Upper lobe of right lung (tissue), 1 donor: ENCODE measurements around the gene CCDC183. TPM values are rescaled to one million over a fixed set of nuclear protein-coding genes. Genes with fewer than 3 reads are reported as not detected.

ENCODE experiments used
- ATAC-seq: fragments of 200-7000 bp; cut with Tn5 transposase; one replicate; pipeline ENCODE4 v1.9.1; 2020; ENCODE audit warnings: mild to moderate bottlenecking, moderate library complexity
- DNase-seq: peaks from one replicate; pipeline ENCODE4 v3.0.0-alpha.2; 2020
- H3K27ac ChIP-seq: fragments of 200-600 bp; one replicate; pipeline ENCODE4 v1.8.0; 2022
- H3K27me3 ChIP-seq: fragments of 200-600 bp; one replicate; pipeline ENCODE4 v1.8.0; 2022; ENCODE audit warnings: mild to moderate bottlenecking
- H3K36me3 ChIP-seq: fragments of 200-600 bp; one replicate; pipeline ENCODE4 v1.8.0; 2022
- H3K4me1 ChIP-seq: fragments of 200-600 bp; one replicate; pipeline ENCODE4 v1.8.0; 2022
- H3K4me3 ChIP-seq: fragments of 200-600 bp; one replicate; pipeline ENCODE4 v1.8.0; 2022; ENCODE audit warnings: mild to moderate bottlenecking
- H3K9me3 ChIP-seq: fragments of 200-600 bp; one replicate; pipeline ENCODE4 v1.8.0; 2022
- intact Hi-C: fragments of 100-400 bp; cut with DNase I; formaldehyde crosslinking; loops from one replicate; pipeline ENCODE4 v1.11.0; 2022
- total RNA-seq: library from RNA; stranded (reverse); fragmentation: NEBNext Ultra II Directional; extraction: Animal tissue kit (Norgen Biotek cat#: 25700); gene quantifications from one replicate; pipeline ENCODE4 v1.2.1, GENCODE V29; 2021
- TF ChIP-seq, protein P1 (sequence below): fragments of 200-600 bp; IDR thresholded peaks from one replicate; pipeline ENCODE4 v1.8.0; 2022; ENCODE audit warnings: antibody characterized with exemption
- donor health status: DM: no; HTN: yes; CAD: no; lungs with severe emphysema.

CCDC183 gene
- total RNA-seq, 1 donor from 2014 or later: 4.0 TPM

DNA sequence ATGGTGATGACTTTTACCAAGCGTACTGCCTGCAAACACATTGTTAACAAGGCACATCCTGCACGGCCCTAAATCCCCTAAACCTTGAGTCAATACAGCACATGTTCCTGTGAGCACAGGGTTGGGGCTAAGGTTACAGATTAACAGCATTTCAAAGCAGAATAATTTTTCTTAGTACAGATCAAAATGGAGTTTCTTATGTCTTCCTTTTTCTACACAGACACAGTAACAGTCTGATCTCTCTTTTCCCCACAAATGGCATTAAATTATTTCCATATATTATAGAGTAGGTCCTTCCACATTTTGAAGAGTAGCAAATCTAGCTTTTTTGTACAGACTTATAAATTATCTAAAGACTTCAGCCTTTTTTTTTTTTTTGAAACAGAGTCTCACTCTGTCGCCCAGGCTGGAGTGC, 6.6 kb upstream of the CCDC183 start:
- Histone ChIP-seq H3K27me3 (no peaks in the 10 kb centered on the region), H3K4me3 (no peak overlapping the region), H3K4me1 (peaks cover 22% of the 10 kb centered on the region), H3K9me3 (no peaks in the 10 kb centered on the region), H3K36me3 (no peaks in the 10 kb centered on the region), H3K27ac (no peak overlapping the region)
- ATAC-seq (no peak), DNase-seq (no peak)
- TF ChIP-seq, protein P1, sequence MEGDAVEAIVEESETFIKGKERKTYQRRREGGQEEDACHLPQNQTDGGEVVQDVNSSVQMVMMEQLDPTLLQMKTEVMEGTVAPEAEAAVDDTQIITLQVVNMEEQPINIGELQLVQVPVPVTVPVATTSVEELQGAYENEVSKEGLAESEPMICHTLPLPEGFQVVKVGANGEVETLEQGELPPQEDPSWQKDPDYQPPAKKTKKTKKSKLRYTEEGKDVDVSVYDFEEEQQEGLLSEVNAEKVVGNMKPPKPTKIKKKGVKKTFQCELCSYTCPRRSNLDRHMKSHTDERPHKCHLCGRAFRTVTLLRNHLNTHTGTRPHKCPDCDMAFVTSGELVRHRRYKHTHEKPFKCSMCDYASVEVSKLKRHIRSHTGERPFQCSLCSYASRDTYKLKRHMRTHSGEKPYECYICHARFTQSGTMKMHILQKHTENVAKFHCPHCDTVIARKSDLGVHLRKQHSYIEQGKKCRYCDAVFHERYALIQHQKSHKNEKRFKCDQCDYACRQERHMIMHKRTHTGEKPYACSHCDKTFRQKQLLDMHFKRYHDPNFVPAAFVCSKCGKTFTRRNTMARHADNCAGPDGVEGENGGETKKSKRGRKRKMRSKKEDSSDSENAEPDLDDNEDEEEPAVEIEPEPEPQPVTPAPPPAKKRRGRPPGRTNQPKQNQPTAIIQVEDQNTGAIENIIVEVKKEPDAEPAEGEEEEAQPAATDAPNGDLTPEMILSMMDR: no peak
- intact Hi-C loops: loop anchor here (5.0 kb wide), 1 partner anchor 243 kb away; the partner anchor contains the start of gene FUT7

DNA sequence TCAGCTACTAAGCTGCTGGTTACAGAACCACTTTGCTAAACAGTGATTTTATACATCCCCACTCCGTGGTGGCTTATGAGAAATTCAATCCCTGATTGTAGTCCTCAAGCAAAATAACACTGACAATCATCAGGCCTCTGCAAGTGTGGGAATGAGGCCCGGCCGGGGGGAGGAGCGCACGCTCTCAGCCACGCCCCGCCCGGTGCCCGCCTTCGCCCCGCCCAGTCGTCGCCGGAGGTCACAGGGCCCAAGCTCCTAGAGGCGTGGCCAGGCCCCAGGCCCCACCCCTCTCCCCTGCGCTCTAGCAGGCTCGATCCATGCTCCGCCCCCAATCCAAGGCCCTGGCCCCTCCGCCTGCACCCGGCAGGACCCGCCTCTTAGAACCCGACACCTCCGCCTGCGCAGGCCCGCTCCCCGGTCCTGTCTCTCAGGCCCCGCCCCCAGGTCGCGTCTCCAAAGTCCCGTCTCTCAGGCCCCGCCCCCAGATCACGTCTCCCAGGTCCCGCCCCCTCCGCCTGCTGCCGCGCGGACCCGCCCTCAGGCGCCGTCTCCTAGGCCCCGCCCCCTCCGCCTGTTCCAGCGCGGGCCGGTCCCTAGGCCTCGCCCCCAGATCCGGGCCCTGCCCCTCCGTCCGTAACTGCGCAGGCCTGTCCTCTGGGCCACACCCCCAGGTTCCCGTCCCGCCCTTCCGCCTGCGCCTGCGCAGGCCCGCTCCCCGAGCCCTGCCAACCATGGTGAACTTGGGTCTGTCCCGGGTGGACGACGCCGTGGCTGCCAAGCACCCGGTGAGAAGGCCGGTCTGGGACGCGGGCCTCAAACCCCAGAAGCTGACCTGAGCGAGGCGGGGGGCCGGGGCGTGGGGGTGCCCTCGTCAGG, 5.3 kb upstream of the CCDC183 start, which contains the start of gene TMEM141:
TSS of gene TMEM141 (plus strand) at position 705 of the 876 bp plus-strand sequence. CDS start at position 732, 27 bp downstream.
- H3K4me3 ChIP-seq: peak within 1 kb of the TSS; percentile 91
- H3K4me1 ChIP-seq: peaks cover 22% of the 10 kb centered on the region
- no peaks in the 10 kb centered on the region for H3K9me3 ChIP-seq
- DNase-seq (peak; percentile 100), ATAC-seq (peak; percentile 94)
- TF ChIP-seq, protein P1: no peak
- H3K27ac ChIP-seq: peak within 1 kb of the TSS; percentile 96
- H3K27me3 ChIP-seq: no peaks in the 10 kb centered on the region
- no peaks in the 10 kb centered on the region for H3K36me3 ChIP-seq
- intact Hi-C loops: no loop called here

DNA sequence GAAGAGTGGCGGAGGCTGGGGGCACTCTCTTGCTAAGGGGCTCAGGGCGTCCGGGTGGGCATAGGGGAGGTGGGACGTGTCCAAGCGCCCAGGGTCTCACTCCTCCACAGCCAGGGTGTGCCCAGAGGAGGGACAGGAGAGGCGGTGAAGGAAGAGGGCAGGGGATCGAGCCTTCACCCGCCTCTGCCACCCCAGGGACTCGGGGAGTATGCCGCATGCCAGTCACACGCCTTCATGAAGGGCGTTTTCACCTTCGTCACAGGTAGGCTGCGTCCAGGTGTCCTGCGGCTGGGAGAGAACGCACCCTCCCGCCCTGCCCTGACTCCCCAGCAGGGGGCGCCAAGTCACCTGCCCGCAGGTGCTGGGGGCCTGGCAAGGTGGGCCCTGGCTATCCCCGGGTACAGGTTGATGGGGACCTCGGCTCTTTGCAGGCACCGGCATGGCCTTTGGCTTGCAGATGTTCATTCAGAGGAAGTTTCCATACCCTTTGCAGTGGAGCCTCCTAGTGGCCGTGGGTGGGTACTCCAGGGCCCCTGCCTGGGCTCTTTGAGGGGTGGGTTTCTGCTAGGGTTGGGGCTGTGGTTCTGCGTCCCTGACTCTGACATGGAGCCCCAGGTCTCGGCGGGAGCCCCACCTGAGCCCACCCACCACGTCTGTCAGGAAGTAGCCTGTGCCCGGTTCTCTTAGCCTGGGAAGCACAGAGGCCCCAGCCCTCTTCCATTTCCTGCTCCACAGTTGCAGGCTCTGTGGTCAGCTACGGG, 4.4 kb upstream of the CCDC183 start:
- no peaks in the 10 kb centered on the region for H3K9me3 ChIP-seq
- peak; percentile 89 for DNase-seq
- TF ChIP-seq, protein P1: peak; percentile 93
- H3K36me3 ChIP-seq: no peaks in the 10 kb centered on the region
- peak; percentile 46 for ATAC-seq
- peak overlapping the region; percentile 96 for H3K27ac ChIP-seq
- H3K4me1 ChIP-seq: peaks cover 22% of the 10 kb centered on the region
- no peaks in the 10 kb centered on the region for H3K27me3 ChIP-seq
- intact Hi-C loops: no loop called here
- peak overlapping the region; percentile 91 for H3K4me3 ChIP-seq

DNA sequence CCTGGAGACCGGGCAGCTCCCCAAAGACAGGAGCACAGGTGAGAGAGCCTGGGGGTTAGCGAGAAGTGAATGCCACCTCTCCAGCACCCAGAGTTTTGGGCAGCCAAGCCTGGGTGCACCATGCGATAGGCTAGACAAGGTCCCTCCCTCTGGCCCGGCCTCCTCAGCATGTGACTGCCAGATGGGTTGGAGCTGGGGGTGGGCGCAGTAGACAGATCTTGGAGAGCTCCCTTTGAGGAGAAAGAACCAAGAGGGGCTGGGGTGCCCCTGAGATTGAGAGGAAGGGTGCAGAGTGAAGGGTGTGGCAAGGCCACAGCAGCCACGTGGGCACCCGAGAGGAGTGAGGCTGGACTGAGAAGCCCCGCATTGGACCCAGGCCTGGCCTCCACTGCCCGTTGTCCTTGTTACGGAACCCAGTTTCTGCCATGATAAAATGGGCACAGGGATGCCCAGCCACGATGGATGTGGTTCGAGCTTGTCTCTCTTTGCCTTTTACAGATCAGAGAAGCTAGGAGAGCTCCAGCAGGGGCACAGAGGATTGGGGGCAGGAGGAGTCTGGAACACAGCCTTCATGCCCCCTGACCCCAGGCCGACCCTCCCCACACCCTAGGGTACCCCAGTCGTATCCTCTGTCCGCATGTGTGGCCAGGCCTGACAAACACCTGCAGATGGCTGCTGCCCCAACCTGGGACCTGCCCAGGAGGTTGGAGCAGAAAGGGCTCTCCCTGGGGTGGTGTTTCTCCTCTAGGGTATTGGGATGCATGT, 3.6 kb upstream of the CCDC183 start:
- peak overlapping the region; percentile 96 for H3K27ac ChIP-seq
- H3K36me3 ChIP-seq: no peaks in the 10 kb centered on the region
- peaks cover 21% of the 10 kb centered on the region for H3K4me1 ChIP-seq
- no peaks in the 10 kb centered on the region for H3K9me3 ChIP-seq
- TF ChIP-seq, protein P1: no peak
- DNase-seq: no peak
- intact Hi-C loops: no loop called here
- H3K4me3 ChIP-seq: peak overlapping the region; percentile 91
- no peak for ATAC-seq
- H3K27me3 ChIP-seq: no peaks in the 10 kb centered on the region
